SIG-M5 treated with dmso at 0.1 percent for 504 hours (cell line): ENCODE measurements around the gene CCND1.

Source experiments
- DNase-seq: peaks from one replicate; lab custom pipeline; 2025; ENCODE audit not compliant: unreplicated experiment; lab: John Stamatoyannopoulos, UW

CCND1 gene

GRCh38 chr11:69640995-69641581 is at the start of gene CCND1:
CCND1 (plus strand) TSS chr11:69641156; CDS start chr11:69641314, 158 bp downstream.
- DNase-seq = peak; percentile 74

GRCh38 chr11:69592986-69593650 is 47.8 kb upstream of the CCND1 start:
- DNase-seq = no peak

GRCh38 chr11:69593851-69594250 is 47.1 kb upstream of the CCND1 start:
- DNase-seq = no peak

GRCh38 chr11:69594481-69594880 is 46.5 kb upstream of the CCND1 start:
- DNase-seq = no peak

- DNase-seq = no peak
Measured at GRCh38 chr11:69595805-69596665, 44.9 kb upstream of the CCND1 start.

GRCh38 chr11:69598147-69598546 is 42.8 kb upstream of the CCND1 start:
- no peak for DNase-seq

- DNase-seq = no peak
Measured at GRCh38 chr11:69599502-69599901, 41.5 kb upstream of the CCND1 start.

DNA sequence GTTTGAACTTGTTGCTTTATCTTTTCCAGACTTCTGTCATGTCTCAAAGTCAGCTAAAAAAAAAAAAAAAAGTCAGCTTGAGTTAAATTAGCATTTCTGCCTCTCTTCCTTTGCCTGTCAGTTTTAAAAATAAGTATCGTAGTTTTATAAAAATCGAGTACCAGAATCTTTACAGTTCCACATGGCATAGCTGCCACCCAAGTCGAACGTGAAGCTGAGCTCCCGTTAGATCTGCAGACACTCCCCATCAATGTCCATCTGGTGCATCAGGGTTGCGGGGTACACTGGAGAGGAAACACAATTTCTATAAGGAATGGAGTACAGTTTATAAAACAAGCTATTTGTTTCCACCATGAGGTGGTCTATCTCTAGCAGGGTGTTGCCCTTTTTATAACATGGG is 41.0 kb upstream of the CCND1 start:
- no peak for DNase-seq

GRCh38 chr11:69601011-69601975 is 39.7 kb upstream of the CCND1 start:
- DNase-seq = no peak

DNA sequence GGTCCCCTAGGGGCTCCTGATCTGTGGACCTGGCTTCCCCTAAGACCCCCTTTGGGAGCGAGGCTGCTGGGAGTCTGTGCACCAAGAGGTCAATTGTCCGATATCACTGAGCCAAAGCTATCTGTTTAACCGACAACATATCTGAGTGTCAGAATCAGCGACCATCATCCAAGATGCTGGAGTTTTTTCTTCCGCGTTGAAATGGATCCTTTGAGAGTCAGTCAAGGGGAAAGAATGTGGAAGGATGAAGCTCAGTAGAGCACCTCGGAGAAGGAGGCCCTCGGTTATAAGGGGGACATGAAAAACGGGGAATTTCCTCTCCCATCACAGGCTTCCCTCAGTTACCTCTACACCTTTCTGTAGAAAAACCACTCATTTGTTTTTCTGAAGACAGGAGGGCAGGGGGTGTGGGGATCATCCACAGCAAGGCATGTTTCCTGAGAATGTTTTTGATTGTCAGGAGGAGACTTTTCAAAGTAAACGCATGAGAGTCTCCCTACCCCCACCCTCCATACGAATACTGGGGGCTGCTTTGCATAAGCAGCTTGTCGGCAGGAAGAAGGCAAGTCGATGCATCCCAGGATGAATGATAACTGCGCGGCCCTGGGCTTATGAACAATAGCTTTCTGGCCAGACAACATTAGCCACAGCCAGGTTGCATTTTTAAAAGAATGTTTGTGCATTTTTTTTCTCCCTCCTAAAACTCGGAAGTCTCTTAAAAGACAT is 37.7 kb upstream of the CCND1 start:
- DNase-seq = no peak

- no peak for DNase-seq
Measured at GRCh38 chr11:69604055-69604454, 36.9 kb upstream of the CCND1 start.

DNA sequence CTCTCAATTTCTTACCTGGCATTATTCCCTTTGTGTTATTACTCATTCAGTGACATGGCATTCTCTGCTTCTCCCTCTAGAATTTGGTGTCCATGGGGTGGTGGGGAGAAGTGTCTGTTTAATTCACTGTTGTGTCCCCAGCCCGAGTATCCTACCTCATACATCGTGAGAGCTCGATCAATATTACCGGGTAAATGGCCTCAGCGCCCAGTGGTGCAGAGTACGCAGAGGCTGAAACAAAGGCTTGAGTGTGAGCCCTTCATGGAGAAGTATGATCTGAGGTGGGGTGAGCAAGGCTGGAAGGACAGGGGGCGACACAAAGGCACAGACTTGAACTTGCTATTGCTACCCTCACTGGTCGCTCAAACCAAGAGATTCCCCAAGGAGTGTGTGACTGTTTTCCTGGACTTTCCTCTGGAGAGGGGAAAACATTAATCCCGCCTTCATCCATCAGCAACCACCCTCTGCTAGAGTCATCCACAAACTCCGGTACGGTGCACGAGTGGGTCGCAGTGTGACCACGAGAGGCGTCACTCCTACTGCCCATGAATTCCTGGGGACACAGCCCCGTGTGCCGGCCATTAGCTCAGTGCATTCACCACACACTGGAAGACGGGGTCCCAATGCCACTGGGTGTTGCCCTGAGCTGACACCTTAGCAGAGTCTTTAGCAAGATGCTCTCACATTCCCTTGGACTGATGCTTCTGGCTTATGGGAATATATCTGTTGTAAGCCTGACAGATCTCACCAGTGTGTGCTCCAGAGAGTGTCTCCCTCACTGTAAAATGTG is 35.0 kb upstream of the CCND1 start:
- no peak for DNase-seq

- no peak for DNase-seq
Measured at GRCh38 chr11:69609351-69609750, 31.6 kb upstream of the CCND1 start.

GRCh38 chr11:69611548-69612526 is 29.1 kb upstream of the CCND1 start:
- no peak for DNase-seq

- no peak for DNase-seq
Measured at GRCh38 chr11:69613594-69613993, 27.4 kb upstream of the CCND1 start.

DNA sequence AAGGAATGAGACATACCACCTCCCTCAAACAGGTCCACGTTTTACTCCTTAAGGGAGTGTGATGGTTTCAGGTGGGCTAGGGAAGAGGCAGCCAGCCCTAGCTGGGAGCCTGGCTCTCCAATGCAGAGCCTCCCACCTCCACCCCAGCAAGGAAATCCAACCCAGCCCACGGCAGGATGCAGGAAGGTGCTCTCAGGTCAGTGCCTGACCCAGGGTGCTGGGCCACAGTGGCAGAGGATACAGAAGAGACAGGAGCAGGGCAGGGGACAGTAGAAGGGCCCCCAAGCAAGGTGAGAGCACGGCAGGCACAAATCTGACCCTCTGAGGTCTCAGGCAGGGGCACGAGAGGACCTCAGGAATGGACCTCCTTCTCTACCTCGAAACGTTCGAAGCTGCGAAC is 26.9 kb upstream of the CCND1 start:
- no peak for DNase-seq

GRCh38 chr11:69615545-69616278 is 25.2 kb upstream of the CCND1 start:
- DNase-seq = no peak

DNA sequence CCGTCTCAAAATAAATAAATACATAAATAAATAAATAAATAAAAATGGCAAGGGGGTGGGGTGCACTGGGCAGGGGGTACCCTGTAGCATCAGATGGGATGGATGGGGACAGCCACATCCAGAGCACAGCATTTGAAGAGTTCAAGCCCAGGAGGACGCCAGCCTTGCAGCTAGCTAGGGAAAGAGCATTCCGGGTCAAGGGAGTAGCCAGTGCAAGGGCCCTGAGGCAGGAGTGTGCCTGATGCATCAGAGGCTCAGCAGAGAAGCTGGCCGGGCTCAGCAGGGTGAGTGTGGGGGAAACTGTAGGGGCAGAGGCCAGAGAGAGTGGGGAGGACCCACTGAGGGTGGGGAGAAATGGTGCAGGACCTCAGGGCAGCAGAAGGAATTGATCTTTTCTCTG is 23.7 kb upstream of the CCND1 start:
- DNase-seq = no peak
